HL-60/S4 treated with retinoic acid at 250 ng/mL for 4 days and 3 days (cell line): ENCODE measurements around the gene PLPP6.

Source experiments
- in situ Hi-C: fragments of 300-500 bp; cut with MboI; formaldehyde crosslinking; loops from 2 replicates; pipeline ENCODE4 v1.7.0; 2022; ENCODE audit warnings: low sequenced_read_pairs

The PLPP6 gene

GRCh38 chr9:4661611-4662010 lies 483 bp upstream of the PLPP6 start:
- in situ Hi-C loops = no loop called here

- in situ Hi-C loops = no loop called here
These were observed 1.1 kb downstream of the PLPP6 start for GRCh38 chr9:4662989-4663792.

- in situ Hi-C loops = no loop called here
These were observed 1.9 kb downstream of the PLPP6 start for GRCh38 chr9:4663956-4664355.

- in situ Hi-C loops = no loop called here
These were observed 3.3 kb downstream of the PLPP6 start for GRCh38 chr9:4665357-4665756.

- in situ Hi-C loops = no loop called here
These were observed 4.1 kb downstream of the PLPP6 start, which contains the start of gene SPATA6L for GRCh38 chr9:4666042-4666699. TSS of gene SPATA6L (minus strand) at chr9:4666480. CDS start at chr9:4666250, 230 bp downstream.

- in situ Hi-C loops = no loop called here
These were observed 5.6 kb downstream of the PLPP6 start for GRCh38 chr9:4667681-4668080.

- in situ Hi-C loops = no loop called here
These were observed 6.5 kb downstream of the PLPP6 start for GRCh38 chr9:4668604-4669003.

- in situ Hi-C loops = no loop called here
These were observed 7.8 kb downstream of the PLPP6 start for GRCh38 chr9:4669890-4670289.

- in situ Hi-C loops = no loop called here
These were observed 8.5 kb downstream of the PLPP6 start for GRCh38 chr9:4670591-4670990.

- in situ Hi-C loops = no loop called here
These were observed 9.6 kb downstream of the PLPP6 start for GRCh38 chr9:4671737-4672136.

- in situ Hi-C loops = no loop called here
These were observed 12.7 kb downstream of the PLPP6 start for GRCh38 chr9:4674783-4675182.

GRCh38 chr9:4677392-4677791 lies 15.3 kb downstream of the PLPP6 start:
- in situ Hi-C loops = no loop called here

GRCh38 chr9:4678679-4679267 lies 16.7 kb downstream of the PLPP6 start:
- in situ Hi-C loops = no loop called here

GRCh38 chr9:4679268-4680172 lies 17.4 kb downstream of the PLPP6 start, which contains the start of gene CDC37L1:
TSS of gene CDC37L1 (plus strand) at chr9:4679569. CDS start at chr9:4679768, 199 bp downstream.
- in situ Hi-C loops = no loop called here

GRCh38 chr9:4680173-4680525 lies 18.1 kb downstream of the PLPP6 start:
- in situ Hi-C loops = no loop called here

GRCh38 chr9:4680750-4681149 lies 18.7 kb downstream of the PLPP6 start:
- in situ Hi-C loops = no loop called here

GRCh38 chr9:4684820-4685219 lies 22.7 kb downstream of the PLPP6 start:
- in situ Hi-C loops = no loop called here

- in situ Hi-C loops = no loop called here
These were observed 24.0 kb downstream of the PLPP6 start for GRCh38 chr9:4686112-4686511.

GRCh38 chr9:4686584-4686983 lies 24.5 kb downstream of the PLPP6 start:
- in situ Hi-C loops = no loop called here

- in situ Hi-C loops = no loop called here
These were observed 26.9 kb downstream of the PLPP6 start for GRCh38 chr9:4689021-4689420.

- in situ Hi-C loops = no loop called here
These were observed 27.6 kb downstream of the PLPP6 start for GRCh38 chr9:4689687-4690104.
